OCI-LY3 (cell line): ENCODE results near the gene MYL12A.

ENCODE experiments used
- EZH2phosphoT487 ChIP-seq: fragments of 200-600 bp; shearing (Covaris generic); IDR thresholded peaks from 2 replicates; pipeline ENCODE4 v1.6.1; 2018; ENCODE audit warnings: antibody characterized with exemption, mixed run types, low read depth
- TF ChIP-seq, protein P1 (sequence below): fragments of 200-600, 300-600 bp; sonication (generic); IDR thresholded peaks from 2 replicates; pipeline ENCODE4 v1.5.1; 2014; ENCODE audit warnings: antibody characterized with exemption, low read length, low read depth

DNA sequence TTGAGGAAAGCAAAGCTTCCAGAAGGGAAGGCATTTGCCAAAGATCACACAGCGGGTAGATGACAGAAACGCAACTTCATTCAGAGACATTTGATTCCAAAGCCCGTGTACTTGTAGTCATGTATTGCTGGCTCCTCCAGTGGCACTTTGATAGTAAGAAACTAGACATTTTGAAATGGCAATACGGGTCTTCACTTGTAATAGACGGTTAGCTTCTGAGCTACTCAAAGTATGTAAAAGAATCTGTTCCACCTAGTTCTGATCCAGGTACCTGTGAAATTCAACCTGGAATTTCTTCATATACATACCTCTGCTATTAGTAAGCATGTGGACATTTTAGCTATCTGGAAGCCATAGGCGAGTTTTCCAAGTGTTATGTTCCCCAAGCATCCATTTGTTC is 26.1 kb upstream of the MYL12A start:
- TF ChIP-seq, protein P1, sequence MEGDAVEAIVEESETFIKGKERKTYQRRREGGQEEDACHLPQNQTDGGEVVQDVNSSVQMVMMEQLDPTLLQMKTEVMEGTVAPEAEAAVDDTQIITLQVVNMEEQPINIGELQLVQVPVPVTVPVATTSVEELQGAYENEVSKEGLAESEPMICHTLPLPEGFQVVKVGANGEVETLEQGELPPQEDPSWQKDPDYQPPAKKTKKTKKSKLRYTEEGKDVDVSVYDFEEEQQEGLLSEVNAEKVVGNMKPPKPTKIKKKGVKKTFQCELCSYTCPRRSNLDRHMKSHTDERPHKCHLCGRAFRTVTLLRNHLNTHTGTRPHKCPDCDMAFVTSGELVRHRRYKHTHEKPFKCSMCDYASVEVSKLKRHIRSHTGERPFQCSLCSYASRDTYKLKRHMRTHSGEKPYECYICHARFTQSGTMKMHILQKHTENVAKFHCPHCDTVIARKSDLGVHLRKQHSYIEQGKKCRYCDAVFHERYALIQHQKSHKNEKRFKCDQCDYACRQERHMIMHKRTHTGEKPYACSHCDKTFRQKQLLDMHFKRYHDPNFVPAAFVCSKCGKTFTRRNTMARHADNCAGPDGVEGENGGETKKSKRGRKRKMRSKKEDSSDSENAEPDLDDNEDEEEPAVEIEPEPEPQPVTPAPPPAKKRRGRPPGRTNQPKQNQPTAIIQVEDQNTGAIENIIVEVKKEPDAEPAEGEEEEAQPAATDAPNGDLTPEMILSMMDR, result no peak
- TF ChIP-seq EZH2phosphoT487, result no peak
